ENCODE results near the gene GLRX.

Gene GLRX

GRCh38 chr5:95801532-95801931 lies 21.0 kb downstream of the GLRX start:
- DNase-seq (ENCODE audit: insufficient read length, low spot score) (no peak), FAIRE-seq (no peak)
- TF ChIP-seq POLR2A (IDR thresholded peaks at IDR 0.05; ENCODE audit: low read depth, low read length) (no peak), POU2F2 (IDR thresholded peaks at IDR 0.05; ENCODE audit: low read depth, low read length) (no peak), TAF1 (IDR thresholded peaks at IDR 0.05; ENCODE audit: low read depth, low read length) (no peak), PAX5 (IDR thresholded peaks at IDR 0.05; ENCODE audit: insufficient read depth, low read length, severe bottlenecking) (no peak), SPI1 (IDR thresholded peaks at IDR 0.05; ENCODE audit: low read depth, low read length) (no peak), POLR2AphosphoS5 (IDR thresholded peaks at IDR 0.05; ENCODE audit: low read depth, low read length) (no peak)

DNA sequence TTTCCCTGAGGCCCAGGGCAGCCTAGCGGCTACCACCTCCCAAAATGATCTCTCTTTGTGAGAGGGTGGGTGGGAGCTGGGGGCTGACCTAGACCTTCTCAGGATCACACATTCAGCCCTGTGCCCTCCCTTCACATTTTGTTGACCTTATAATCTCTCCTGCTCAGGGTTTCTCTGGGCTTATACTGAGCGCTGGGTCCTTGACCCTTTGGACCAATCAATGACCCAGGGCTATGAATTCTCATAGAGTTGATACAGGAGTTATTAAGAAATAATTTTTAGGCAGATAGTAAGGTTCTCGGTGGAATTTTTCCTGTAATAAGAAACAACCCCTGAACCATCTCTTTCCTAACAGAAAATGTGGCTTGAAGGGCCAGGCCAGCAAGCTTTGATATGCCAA lies 22.0 kb downstream of the GLRX start:
- TF ChIP-seq POU2F2 (IDR thresholded peaks at IDR 0.05; ENCODE audit: low read depth, low read length) (no peak), PAX5 (IDR thresholded peaks at IDR 0.05; ENCODE audit: insufficient read depth, low read length, severe bottlenecking) (no peak)
- DNase-seq (ENCODE audit: insufficient read length, low spot score) (no peak), FAIRE-seq (no peak)

GRCh38 chr5:95799191-95799835 lies 23.2 kb downstream of the GLRX start:
- DNase-seq (ENCODE audit: insufficient read length, low spot score) (no peak), FAIRE-seq (no peak)
- TF ChIP-seq PAX5 (IDR thresholded peaks at IDR 0.05; ENCODE audit: insufficient read depth, low read length, severe bottlenecking), result no peak
- TF ChIP-seq POLR2A (IDR thresholded peaks at IDR 0.05; ENCODE audit: low read depth, low read length), result no peak
- TF ChIP-seq SPI1 (IDR thresholded peaks at IDR 0.05; ENCODE audit: low read depth, low read length), result no peak
- TF ChIP-seq TAF1 (IDR thresholded peaks at IDR 0.05; ENCODE audit: low read depth, low read length), result no peak
- TF ChIP-seq POLR2AphosphoS5 (IDR thresholded peaks at IDR 0.05; ENCODE audit: low read depth, low read length), result no peak
- no peak for TF ChIP-seq POU2F2 (IDR thresholded peaks at IDR 0.05; ENCODE audit: low read depth, low read length)

DNA sequence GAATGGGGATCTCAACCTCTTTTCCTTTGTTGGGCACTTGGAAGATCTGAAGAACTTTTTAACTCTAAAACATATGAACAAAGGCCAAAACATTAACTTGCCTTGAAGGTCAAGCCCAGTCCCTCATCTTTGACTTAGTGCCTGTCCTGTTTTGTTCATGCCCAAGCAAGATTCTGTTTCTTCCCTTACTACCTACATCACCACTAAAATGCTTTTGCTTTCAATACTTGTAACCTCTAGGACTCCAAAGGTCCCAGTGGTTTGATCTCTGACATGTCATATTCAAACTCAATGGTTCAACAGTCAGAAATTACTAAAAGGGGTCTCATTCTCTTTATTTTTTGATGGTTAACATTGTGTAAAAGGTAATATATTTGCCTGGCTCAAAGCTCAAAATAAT lies 24.0 kb downstream of the GLRX start:
- TF ChIP-seq POLR2A (IDR thresholded peaks at IDR 0.05; ENCODE audit: low read depth, low read length) (no peak), SPI1 (IDR thresholded peaks at IDR 0.05; ENCODE audit: low read depth, low read length) (no peak), PAX5 (IDR thresholded peaks at IDR 0.05; ENCODE audit: insufficient read depth, low read length, severe bottlenecking) (no peak)
- no peak for DNase-seq (ENCODE audit: insufficient read length, low spot score)
- no peak for FAIRE-seq

- TF ChIP-seq PAX5 (IDR thresholded peaks at IDR 0.05; ENCODE audit: insufficient read depth, low read length, severe bottlenecking) (no peak), POU2F2 (IDR thresholded peaks at IDR 0.05; ENCODE audit: low read depth, low read length) (no peak), POLR2A (IDR thresholded peaks at IDR 0.05; ENCODE audit: low read depth, low read length) (no peak), POLR2AphosphoS5 (IDR thresholded peaks at IDR 0.05; ENCODE audit: low read depth, low read length) (no peak), SPI1 (IDR thresholded peaks at IDR 0.05; ENCODE audit: low read depth, low read length) (no peak), TAF1 (IDR thresholded peaks at IDR 0.05; ENCODE audit: low read depth, low read length) (no peak)
- FAIRE-seq, result no peak
- no peak for DNase-seq (ENCODE audit: insufficient read length, low spot score)
Observed at GRCh38 chr5:95798048-95798447, 24.5 kb downstream of the GLRX start.

- DNase-seq (ENCODE audit: insufficient read length, low spot score) (no peak), FAIRE-seq (no peak)
- TF ChIP-seq PAX5 (IDR thresholded peaks at IDR 0.05; ENCODE audit: insufficient read depth, low read length, severe bottlenecking), result no peak
- no peak for TF ChIP-seq SPI1 (IDR thresholded peaks at IDR 0.05; ENCODE audit: low read depth, low read length)
- no peak for TF ChIP-seq POLR2A (IDR thresholded peaks at IDR 0.05; ENCODE audit: low read depth, low read length)
- TF ChIP-seq POLR2AphosphoS5 (IDR thresholded peaks at IDR 0.05; ENCODE audit: low read depth, low read length), result no peak
- no peak for TF ChIP-seq POU2F2 (IDR thresholded peaks at IDR 0.05; ENCODE audit: low read depth, low read length)
- TF ChIP-seq TAF1 (IDR thresholded peaks at IDR 0.05; ENCODE audit: low read depth, low read length), result no peak
Observed at GRCh38 chr5:95797301-95797700, 25.2 kb downstream of the GLRX start.

DNA sequence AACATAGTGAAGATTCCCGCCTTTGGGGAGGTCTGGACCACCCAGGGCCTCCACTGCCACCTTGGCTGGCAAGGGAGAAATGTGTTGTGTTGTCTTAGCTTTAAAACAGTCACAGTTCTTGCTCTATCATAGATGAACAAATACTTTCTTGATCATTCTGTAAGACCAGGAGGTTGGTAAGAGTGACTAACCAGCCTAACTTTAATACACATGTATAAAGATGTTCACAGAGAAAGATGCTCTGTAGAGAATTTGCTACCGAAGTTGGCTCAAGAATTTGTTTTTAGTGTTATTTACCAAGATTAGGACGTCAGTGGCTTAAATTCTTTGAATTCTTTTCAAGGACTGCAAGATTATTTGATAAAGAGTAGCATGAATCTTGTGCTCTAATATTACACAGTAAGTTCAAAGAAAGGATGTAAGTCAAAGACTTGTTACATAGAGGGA lies 28.4 kb downstream of the GLRX start:
- TF ChIP-seq POU2F2 (IDR thresholded peaks at IDR 0.05; ENCODE audit: low read depth, low read length) (no peak), PAX5 (IDR thresholded peaks at IDR 0.05; ENCODE audit: insufficient read depth, low read length, severe bottlenecking) (no peak), TAF1 (IDR thresholded peaks at IDR 0.05; ENCODE audit: low read depth, low read length) (no peak), POLR2AphosphoS5 (IDR thresholded peaks at IDR 0.05; ENCODE audit: low read depth, low read length) (no peak), SPI1 (IDR thresholded peaks at IDR 0.05; ENCODE audit: low read depth, low read length) (no peak), POLR2A (IDR thresholded peaks at IDR 0.05; ENCODE audit: low read depth, low read length) (no peak)
- no peak for DNase-seq (ENCODE audit: insufficient read length, low spot score)
- FAIRE-seq, result no peak

GRCh38 chr5:95791751-95792150 lies 30.8 kb downstream of the GLRX start:
- no peak for DNase-seq (ENCODE audit: insufficient read length, low spot score)
- FAIRE-seq, result no peak
- no peak for TF ChIP-seq TAF1 (IDR thresholded peaks at IDR 0.05; ENCODE audit: low read depth, low read length)
- TF ChIP-seq PAX5 (IDR thresholded peaks at IDR 0.05; ENCODE audit: insufficient read depth, low read length, severe bottlenecking), result no peak
- no peak for TF ChIP-seq POLR2AphosphoS5 (IDR thresholded peaks at IDR 0.05; ENCODE audit: low read depth, low read length)
- no peak for TF ChIP-seq POU2F2 (IDR thresholded peaks at IDR 0.05; ENCODE audit: low read depth, low read length)
- no peak for TF ChIP-seq POLR2A (IDR thresholded peaks at IDR 0.05; ENCODE audit: low read depth, low read length)
- no peak for TF ChIP-seq SPI1 (IDR thresholded peaks at IDR 0.05; ENCODE audit: low read depth, low read length)

DNA sequence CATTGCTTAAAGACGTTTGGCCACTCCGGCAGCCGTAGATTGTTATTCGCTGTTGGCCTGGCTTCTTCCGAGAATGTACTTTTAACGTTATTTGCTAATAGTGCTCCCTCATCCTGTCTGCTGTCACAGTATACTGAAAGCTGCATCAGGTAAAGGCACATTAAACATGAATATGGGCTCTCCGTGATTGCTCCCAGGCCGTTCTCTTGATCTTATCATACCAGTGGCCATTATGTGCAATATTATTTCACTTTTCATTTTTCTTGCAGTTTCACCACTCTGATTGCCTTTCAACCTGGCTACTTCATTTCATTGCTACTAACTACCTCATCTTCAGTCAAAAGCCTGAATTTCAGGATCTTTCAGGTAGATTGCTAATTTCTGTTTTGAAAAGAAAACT lies 34.0 kb downstream of the GLRX start:
- DNase-seq (ENCODE audit: insufficient read length, low spot score) (no peak), FAIRE-seq (peak; percentile 31)
- TF ChIP-seq PAX5 (IDR thresholded peaks at IDR 0.05; ENCODE audit: insufficient read depth, low read length, severe bottlenecking), result no peak
- no peak for TF ChIP-seq SPI1 (IDR thresholded peaks at IDR 0.05; ENCODE audit: low read depth, low read length)
- no peak for TF ChIP-seq POLR2AphosphoS5 (IDR thresholded peaks at IDR 0.05; ENCODE audit: low read depth, low read length)
- no peak for TF ChIP-seq POU2F2 (IDR thresholded peaks at IDR 0.05; ENCODE audit: low read depth, low read length)
- no peak for TF ChIP-seq TAF1 (IDR thresholded peaks at IDR 0.05; ENCODE audit: low read depth, low read length)
- no peak for TF ChIP-seq POLR2A (IDR thresholded peaks at IDR 0.05; ENCODE audit: low read depth, low read length)

- FAIRE-seq, result no peak
- no peak for TF ChIP-seq TAF1 (IDR thresholded peaks at IDR 0.05; ENCODE audit: low read depth, low read length)
- no peak for TF ChIP-seq SPI1 (IDR thresholded peaks at IDR 0.05; ENCODE audit: low read depth, low read length)
- TF ChIP-seq POU2F2 (IDR thresholded peaks at IDR 0.05; ENCODE audit: low read depth, low read length), result no peak
- no peak for TF ChIP-seq POLR2A (IDR thresholded peaks at IDR 0.05; ENCODE audit: low read depth, low read length)
- TF ChIP-seq POLR2AphosphoS5 (IDR thresholded peaks at IDR 0.05; ENCODE audit: low read depth, low read length), result no peak
- no peak for TF ChIP-seq PAX5 (IDR thresholded peaks at IDR 0.05; ENCODE audit: insufficient read depth, low read length, severe bottlenecking)
- no peak for DNase-seq (ENCODE audit: insufficient read length, low spot score)
Observed at GRCh38 chr5:95786821-95787418, 35.6 kb downstream of the GLRX start.
